GM19099 (cell line): ENCODE measurements around the gene SHB.

Experiments
- POLR2A ChIP-seq: IDR thresholded peaks from 3 replicates; pipeline ENCODE4 v1.6.1; 2011; ENCODE audit warnings: low read depth; ENCODE audit not compliant: insufficient read length; ENCODE audit errors: extremely low read depth

Gene SHB

DNA sequence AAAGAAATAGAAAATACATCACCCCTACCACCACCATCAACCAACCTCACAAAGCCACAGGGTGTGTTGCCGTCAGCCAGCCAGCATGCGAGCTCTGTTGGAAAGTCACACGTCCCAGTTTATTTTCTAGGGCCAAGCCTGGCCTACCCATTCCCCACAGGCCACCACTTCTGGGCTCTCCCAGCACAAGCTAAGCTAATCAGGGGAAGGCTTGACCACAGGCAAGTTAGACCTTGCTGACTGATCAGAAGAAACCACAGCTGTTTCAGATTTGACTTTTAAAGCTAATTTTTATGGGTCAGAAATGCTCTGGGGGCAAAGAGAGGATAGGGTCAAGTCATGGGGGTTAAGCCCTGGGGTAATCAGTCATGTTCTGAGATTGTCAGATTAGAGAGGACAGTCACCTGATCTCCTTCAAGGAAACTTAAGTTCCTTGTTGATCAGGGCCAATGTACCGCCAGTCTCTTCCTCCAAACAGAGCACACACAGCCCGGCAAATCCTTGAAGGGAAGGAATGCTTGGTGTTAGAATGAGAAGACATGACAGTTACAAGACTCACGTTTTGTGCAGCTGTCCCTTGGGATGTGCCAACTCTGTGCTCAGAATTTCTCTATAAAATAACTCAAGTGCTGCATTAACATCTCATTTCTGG is 7.6 kb downstream of the SHB start:
- TF ChIP-seq POLR2A: no peak

DNA sequence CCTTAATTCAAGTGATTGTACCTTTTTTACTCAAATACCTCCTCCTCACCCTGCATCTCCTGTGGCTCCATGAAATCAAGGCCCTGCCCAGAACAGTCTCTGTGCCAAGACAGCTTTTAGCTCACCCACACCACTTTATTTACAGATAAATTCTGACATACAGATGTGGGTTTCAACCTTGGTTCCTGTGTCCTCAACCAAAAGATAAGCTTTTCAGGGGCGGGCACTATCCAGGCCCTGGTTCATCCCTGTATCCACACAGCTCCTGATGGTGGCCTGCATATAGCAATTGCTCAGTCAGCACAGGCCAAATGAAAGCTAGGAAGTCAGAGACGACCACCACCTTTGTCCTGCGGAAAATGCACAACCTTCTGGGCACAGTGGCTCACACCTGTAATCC is 8.3 kb downstream of the SHB start:
- TF ChIP-seq POLR2A: no peak

GRCh38 chr9:38059233-38059936 is 9.6 kb downstream of the SHB start:
- no peak for TF ChIP-seq POLR2A

DNA sequence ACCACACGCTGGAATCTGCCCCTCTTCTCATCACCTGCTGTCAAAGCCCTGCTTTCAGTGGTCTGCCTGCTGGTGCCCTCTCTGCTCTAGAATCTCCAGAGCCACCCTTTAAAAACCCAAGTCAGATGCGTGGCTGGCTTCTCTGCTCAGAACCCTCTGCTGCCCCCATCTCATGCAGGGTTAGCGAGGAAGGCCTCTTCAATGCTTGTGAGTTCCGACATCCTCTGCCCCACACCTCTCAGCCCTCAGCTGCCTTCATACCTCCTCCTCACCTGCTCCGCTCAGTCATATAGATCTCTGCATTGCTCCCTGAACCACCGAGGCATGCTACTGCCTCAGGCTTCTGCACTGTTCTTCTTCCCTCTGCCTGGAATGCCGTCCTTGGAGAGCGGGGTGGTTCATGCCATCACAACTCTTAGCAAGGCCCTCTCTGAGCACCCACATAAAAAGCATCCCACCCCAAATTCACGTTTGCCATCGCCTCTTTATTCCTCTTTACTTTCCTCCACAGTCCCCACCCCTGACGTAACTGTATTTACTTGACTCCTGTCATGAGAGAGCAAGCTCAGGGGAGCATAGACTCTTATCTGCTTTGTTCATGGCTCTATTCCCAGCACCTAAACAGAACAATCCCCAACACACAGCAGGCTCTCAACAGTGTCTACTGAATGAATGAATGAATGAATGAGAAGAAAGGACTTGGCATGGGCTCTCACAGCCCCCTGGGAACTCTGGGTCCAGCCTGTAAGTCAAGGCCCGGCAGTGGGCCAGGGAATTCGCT is 10.4 kb downstream of the SHB start:
- no peak for TF ChIP-seq POLR2A

DNA sequence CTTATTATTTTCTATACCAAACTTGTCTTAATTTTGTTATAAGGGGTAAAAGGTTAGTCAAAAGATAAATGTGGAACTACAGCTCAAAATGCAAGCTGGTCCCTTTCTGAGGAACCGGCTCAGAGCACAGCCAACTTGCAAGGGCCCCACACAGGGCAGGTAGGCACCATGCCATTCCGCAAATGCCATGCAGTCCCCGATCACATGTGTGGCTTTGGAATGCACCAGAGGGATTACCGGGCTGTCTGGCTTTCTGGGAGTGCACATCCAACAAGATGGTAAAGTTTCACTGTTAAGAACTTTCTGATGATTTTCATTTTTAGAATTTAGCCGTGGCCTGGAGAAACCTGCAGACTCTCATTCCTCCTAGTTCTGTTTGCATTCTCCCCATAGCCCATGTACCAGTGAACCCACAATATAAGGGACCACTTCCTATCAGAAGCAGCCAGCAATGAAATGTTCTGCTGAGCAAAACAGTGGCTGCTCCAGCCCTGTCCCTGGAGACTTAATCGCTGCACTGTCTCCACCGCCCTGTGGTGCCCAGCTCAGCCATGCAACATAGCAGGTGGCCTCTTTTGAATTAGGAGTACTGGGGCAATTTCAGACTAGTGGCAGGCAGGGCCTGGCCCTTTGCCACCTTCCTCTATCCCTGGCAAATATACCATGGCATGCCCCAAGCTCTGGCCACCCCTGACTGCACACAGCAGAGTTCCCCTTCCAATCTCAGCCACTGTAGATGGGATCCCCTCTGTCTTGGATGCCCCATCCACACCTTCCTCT is 11.4 kb downstream of the SHB start:
- no peak for TF ChIP-seq POLR2A

DNA sequence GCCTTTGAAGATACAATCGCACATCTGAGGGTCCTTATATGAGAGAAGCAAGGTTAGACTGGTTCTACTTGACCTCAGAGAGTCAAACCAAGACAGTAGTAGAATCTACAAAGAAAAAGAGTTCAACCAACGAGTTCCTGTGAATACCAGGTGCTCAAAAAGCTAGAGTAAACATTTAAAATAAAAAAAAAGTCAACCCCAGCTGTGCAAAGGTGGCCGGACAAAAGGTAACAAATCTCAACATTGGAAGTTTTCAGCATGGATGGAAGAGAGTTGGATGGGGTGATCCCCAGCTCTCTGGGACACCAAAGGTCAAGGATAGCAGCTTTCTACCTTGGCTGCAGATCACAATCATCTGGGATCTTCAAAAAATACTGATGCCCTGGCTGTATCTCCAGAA is 14.4 kb downstream of the SHB start:
- no peak for TF ChIP-seq POLR2A

DNA sequence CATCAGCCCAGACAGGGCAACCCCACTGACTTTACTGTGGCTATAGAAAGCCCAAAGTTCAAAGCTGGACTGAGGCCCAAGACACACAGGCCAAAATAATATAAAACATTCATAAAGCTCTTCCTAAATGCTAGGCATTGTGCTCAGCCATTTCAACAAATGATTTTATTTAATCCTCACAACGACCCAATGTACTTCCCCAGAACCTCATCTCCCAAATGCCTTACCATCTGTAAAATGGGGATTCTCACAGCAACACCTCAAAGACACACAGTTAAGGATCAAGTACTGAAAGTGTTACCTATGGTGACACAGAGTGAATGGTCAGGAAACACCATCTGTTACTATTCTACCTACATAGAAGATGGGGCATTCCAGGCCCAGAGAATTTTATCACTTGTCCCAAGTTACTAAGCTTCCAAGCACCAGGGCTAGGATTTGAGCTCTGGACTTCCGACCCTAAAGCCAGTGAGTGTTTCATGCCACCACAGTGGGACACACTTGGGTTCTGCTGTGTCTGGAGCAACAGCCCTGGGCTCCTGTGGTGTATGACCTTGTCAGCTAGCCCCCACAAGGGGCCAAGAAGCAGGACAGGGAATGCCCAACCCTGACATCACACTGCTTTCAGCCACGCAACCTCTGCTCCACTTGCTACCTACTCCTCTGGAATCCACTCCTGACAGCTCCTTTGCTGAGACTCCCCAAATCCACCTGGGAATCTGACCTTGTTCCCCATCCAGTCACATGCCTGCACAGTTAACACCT is 15.1 kb downstream of the SHB start:
- no peak for TF ChIP-seq POLR2A

- no peak for TF ChIP-seq POLR2A
These were observed 17.1 kb downstream of the SHB start for GRCh38 chr9:38051780-38052546.

DNA sequence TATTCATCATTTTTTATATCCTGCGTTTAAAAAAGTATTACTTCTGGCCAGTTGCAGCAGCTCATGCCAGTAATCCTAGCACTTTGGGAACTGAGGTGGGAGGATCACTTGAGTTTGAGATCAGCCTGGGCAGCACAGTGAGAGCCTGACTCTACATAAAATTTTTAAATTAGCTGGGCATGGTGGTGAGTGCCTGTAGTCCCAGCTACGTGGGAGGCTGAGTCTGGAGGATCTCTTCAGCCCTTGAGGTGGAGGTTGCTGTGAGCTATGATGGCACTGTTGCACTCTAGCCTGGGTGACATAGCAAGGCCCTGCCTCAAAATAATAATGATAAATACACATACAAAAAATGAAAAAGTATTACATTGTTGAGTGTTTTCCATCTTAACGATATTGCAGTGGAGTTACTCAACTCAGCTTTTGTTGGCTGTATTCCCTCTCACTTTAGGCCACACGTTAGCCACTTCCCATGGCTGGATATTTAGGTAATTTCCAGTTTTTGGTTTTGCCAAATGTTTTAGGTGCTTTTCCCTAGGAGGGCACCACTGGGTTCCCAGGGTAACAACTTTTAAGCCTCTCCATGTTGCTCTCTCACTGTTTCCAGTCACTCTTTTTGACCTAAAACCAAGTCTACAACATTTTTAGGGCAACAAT is 20.6 kb downstream of the SHB start:
- TF ChIP-seq POLR2A: no peak

DNA sequence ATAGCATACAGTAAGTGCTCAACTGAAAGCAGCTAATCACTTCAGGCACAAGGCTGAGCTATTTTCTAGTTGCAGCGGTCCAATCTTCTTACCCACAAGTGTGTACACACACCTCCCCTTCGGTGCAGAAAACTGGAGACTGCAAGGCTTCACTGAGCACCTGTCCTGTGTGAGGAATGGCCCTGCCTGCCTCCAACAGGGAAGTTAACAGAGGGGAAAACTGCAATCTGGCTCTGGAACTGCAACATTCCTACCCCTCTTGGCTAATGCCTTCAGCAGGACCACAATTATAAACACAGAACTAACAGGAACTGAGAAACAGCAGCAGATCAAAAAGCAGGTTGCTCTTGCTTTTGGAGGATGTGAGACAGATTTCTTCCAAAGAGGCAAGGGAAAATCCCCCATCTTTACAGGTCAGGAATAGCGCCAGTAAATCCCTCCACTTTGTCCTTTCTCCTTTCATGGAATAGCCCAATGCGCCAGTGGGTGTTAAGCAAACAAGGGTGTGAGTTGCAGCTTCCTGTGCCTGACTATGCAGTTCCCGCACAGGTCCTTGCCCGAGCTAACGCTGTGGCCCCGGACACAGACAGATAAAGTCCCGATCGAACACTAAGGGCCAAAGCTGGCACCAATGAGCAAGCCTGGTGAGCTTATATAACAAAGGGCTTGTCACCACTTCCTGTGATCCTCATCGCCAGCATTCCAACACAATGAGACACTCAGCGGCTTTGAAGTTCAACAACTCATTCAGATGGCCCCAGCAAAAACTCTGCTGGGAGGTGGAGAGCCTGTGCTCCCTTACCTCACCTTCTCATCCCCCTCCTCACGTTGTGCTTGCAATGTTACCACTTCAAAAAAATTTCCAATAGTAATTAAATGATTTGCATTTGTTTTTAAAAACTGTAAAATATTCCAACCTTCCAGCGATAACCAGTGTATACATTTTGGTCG is 21.5 kb downstream of the SHB start:
- no peak for TF ChIP-seq POLR2A

DNA sequence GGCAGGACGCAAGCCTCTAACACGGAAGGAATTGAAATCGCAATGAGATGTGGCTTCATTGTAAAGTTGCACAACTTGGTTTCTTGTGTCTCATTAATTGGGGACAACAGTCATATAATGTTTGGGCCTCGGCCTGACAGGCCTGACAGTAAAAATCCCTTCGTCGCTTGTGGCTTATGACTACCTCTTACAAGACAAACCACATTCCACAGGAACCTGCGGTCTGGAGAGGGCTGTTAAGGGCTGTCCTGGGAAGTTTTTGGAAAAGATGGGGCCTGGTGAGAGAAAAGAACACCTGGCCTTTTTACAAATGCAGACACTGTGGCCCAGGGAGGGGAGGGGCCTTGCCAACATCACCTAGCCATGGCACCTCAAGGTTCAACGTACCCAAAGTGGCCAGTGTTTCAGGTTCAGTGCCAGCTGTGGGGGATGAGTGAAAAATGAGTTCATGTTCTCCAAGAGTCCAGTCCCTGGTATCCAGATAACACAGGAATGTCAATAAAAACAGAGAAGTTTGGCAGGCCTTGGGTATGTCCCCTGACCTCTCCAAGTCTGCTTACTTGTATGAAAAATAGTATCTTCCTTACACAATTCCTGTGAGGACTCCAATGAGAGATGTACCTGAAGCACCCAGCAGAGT is 22.2 kb downstream of the SHB start:
- no peak for TF ChIP-seq POLR2A

DNA sequence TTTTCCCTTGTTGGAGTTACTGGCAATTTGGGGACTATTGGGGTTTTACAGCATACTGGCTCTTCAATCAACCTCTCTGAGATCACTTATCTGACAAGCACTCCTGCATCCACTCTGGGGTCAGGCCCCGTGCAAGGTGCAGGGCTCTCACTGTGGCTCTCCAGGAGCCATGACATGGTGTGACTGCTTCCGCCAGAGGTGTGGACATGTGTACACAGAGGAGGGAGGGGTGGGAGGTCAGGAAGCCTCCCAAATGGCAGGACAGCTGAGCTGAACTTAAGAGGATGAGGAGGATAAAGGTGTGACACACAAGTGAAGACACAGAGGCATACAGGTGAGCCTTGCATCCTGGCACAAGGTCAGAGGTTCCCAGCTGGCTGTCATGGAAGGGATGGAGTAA is 24.3 kb downstream of the SHB start:
- no peak for TF ChIP-seq POLR2A
